Measurements from ENCODE around the gene VGF.

VGF gene

DNA sequence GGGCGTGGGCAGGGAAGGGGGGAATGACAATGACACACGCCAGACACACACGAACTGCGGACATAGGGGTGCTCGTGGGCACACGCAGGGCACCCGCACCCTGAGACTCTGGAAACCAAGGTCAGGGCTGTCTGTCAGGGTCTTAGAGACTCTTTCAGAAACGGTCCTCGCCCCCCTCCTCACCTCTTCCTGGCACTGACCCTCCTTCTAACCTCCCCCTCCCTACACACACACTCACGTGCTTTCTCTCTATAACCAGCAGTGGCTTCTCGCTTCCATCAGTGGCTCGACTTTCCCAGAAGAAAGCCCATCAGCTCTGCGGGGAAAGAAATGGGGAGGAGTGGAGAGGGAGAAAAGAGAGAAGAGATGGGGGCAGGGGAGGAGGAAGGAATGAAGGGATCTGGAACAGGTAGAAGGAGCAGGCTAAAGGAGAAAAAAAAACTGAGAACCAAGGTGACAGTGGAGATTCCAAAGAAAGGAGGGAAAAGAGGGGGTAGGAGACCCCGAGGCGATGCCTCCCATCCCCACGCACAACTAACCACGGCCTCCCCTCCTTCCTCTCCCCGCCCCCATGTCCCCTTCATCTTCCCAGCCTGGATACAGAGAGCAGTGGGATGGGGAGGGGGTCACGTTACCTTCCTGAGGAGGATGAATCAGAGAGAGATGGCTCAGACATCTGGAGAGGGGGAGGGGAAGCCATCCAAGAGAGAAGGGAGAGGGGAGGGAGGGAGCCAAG is 1.7 kb upstream of the VGF start:
- DNase-seq = no peak
- H2BK5ac ChIP-seq (ENCODE audit: low read depth, low read length, poor library complexity) = no peak overlapping the region
- no peak overlapping the region for H3K27ac ChIP-seq (ENCODE audit: low read depth, low read length)
- H4K12ac ChIP-seq (ENCODE audit: low read depth, low read length) = no peak overlapping the region
- H2BK12ac ChIP-seq (ENCODE audit: low read length) = no peak overlapping the region
- no peak overlapping the region for H4K91ac ChIP-seq (ENCODE audit: low read depth, low read length)
- peak overlapping the region; percentile 37 for H3K4me2 ChIP-seq (ENCODE audit: low read length)
- WGBS (ENCODE audit: extremely low coverage, insufficient coverage, insufficient read length) = no CpG with 5 or more reads among the region's 19 CpGs
- H3K4me3 ChIP-seq (ENCODE audit: low read depth, low read length) = no peak overlapping the region
- no peak overlapping the region for H3K9ac ChIP-seq (ENCODE audit: low read length)
- no peak overlapping the region for H2BK120ac ChIP-seq (ENCODE audit: insufficient read depth, low read length, poor library complexity)
- no peak overlapping the region for H4K8ac ChIP-seq (ENCODE audit: low read depth, low read length)
- no peaks in the 10 kb centered on the region for H3K9me3 ChIP-seq (ENCODE audit: insufficient read depth, low read depth, low read length)
- no peak overlapping the region for H2AK5ac ChIP-seq (ENCODE audit: low read length)
- H3K4me1 ChIP-seq (ENCODE audit: control insufficient read depth in 1 of 2, insufficient read depth in 2 of 2, low read length in 2 of 2) = peaks cover 46 to 59% of the 10 kb centered on the region in 2 experiments
- no peaks in the 10 kb centered on the region for H3K36me3 ChIP-seq (ENCODE audit: control insufficient read depth in 1 of 2, insufficient read depth in 2 of 2, low read length in 2 of 2)
- H3K23ac ChIP-seq (ENCODE audit: low read length) = no peak overlapping the region
- no peaks in the 10 kb centered on the region for H3K79me2 ChIP-seq (ENCODE audit: control insufficient read depth, insufficient read depth, low read length, poor library complexity)
- H3K4ac ChIP-seq (ENCODE audit: low read depth, low read length) = no peak overlapping the region
- no peak overlapping the region for H3K18ac ChIP-seq (ENCODE audit: low read length)
- H3K79me1 ChIP-seq (ENCODE audit: low read length) = peaks cover 8% of the 10 kb centered on the region
- H3K27me3 ChIP-seq (ENCODE audit: insufficient read depth, low read length) = peaks cover 31% of the 10 kb centered on the region
- no peak overlapping the region for H3K14ac ChIP-seq (ENCODE audit: low read length)
- H2AFZ ChIP-seq (ENCODE audit: insufficient read depth, low read length, poor library complexity) = no peak overlapping the region

- H3K23ac ChIP-seq (ENCODE audit: low read length) = no peak overlapping the region
- H2BK12ac ChIP-seq (ENCODE audit: low read length) = no peak overlapping the region
- peaks cover 26% of the 10 kb centered on the region for H3K27me3 ChIP-seq (ENCODE audit: insufficient read depth, low read length)
- no peak overlapping the region for H3K14ac ChIP-seq (ENCODE audit: low read length)
- H3K36me3 ChIP-seq (ENCODE audit: control insufficient read depth in 1 of 2, insufficient read depth in 2 of 2, low read length in 2 of 2) = no peaks in the 10 kb centered on the region
- no peak overlapping the region for H4K12ac ChIP-seq (ENCODE audit: low read depth, low read length)
- H2AK5ac ChIP-seq (ENCODE audit: low read length) = no peak overlapping the region
- no peak overlapping the region for H3K27ac ChIP-seq (ENCODE audit: low read depth, low read length)
- H3K9me3 ChIP-seq (ENCODE audit: insufficient read depth, low read depth, low read length) = no peaks in the 10 kb centered on the region
- H3K4me1 ChIP-seq (ENCODE audit: control insufficient read depth in 1 of 2, insufficient read depth in 2 of 2, low read length in 2 of 2) = peaks cover 45 to 62% of the 10 kb centered on the region in 2 experiments
- H3K79me1 ChIP-seq (ENCODE audit: low read length) = peaks cover 8% of the 10 kb centered on the region
- no peak overlapping the region for H4K91ac ChIP-seq (ENCODE audit: low read depth, low read length)
- no peak overlapping the region for H3K18ac ChIP-seq (ENCODE audit: low read length)
- H3K4me2 ChIP-seq (ENCODE audit: low read length) = peak overlapping the region; percentile 37
- no peaks in the 10 kb centered on the region for H3K79me2 ChIP-seq (ENCODE audit: control insufficient read depth, insufficient read depth, low read length, poor library complexity)
- no peak overlapping the region for H3K4ac ChIP-seq (ENCODE audit: low read depth, low read length)
- no peak overlapping the region for H2AFZ ChIP-seq (ENCODE audit: insufficient read depth, low read length, poor library complexity)
- no peak overlapping the region for H3K9ac ChIP-seq (ENCODE audit: low read length)
- H2BK120ac ChIP-seq (ENCODE audit: insufficient read depth, low read length, poor library complexity) = no peak overlapping the region
- H2BK5ac ChIP-seq (ENCODE audit: low read depth, low read length, poor library complexity) = no peak overlapping the region
- no peak overlapping the region for H4K8ac ChIP-seq (ENCODE audit: low read depth, low read length)
- no peak overlapping the region for H3K4me3 ChIP-seq (ENCODE audit: low read depth, low read length)
- no CpG with 5 or more reads among the region's 11 CpGs for WGBS (ENCODE audit: extremely low coverage, insufficient coverage, insufficient read length)
- DNase-seq = no peak
Measured at GRCh38 chr7:101166648-101166908, 1.2 kb upstream of the VGF start.

GRCh38 chr7:101165958-101166647 is 734 bp upstream of the VGF start:
- H2AK5ac ChIP-seq (ENCODE audit: low read length) = no peak overlapping the region
- H2AFZ ChIP-seq (ENCODE audit: insufficient read depth, low read length, poor library complexity) = no peak overlapping the region
- no peak overlapping the region for H4K91ac ChIP-seq (ENCODE audit: low read depth, low read length)

GRCh38 chr7:101164071-101164840 is 1.1 kb downstream of the VGF start:
- H3K23ac ChIP-seq (ENCODE audit: low read length) = no peak overlapping the region
- no peaks in the 10 kb centered on the region for H3K79me2 ChIP-seq (ENCODE audit: control insufficient read depth, insufficient read depth, low read length, poor library complexity)
- no peak overlapping the region for H3K4ac ChIP-seq (ENCODE audit: low read depth, low read length)
- no CpG with 5 or more reads among the region's 75 CpGs for WGBS (ENCODE audit: extremely low coverage, insufficient coverage, insufficient read length)
- H3K79me1 ChIP-seq (ENCODE audit: low read length) = peaks cover 14% of the 10 kb centered on the region
- no peak overlapping the region for H2BK12ac ChIP-seq (ENCODE audit: low read length)
- H2AK5ac ChIP-seq (ENCODE audit: low read length) = no peak overlapping the region
- peak overlapping the region; percentile 56 for H4K91ac ChIP-seq (ENCODE audit: low read depth, low read length)
- DNase-seq = peak; percentile 73 to 75
- peak overlapping the region; percentile 45 for H3K27ac ChIP-seq (ENCODE audit: low read depth, low read length)
- H3K4me3 ChIP-seq (ENCODE audit: low read depth, low read length) = peak overlapping the region; percentile 65
- H2BK5ac ChIP-seq (ENCODE audit: low read depth, low read length, poor library complexity) = no peak overlapping the region
- H3K27me3 ChIP-seq (ENCODE audit: insufficient read depth, low read length) = peaks cover 9% of the 10 kb centered on the region
- H2BK120ac ChIP-seq (ENCODE audit: insufficient read depth, low read length, poor library complexity) = no peak overlapping the region
- H3K4me2 ChIP-seq (ENCODE audit: low read length) = peak overlapping the region; percentile 70
- H3K18ac ChIP-seq (ENCODE audit: low read length) = no peak overlapping the region
- peaks cover 7% of the 10 kb centered on the region in 2 experiments for H3K36me3 ChIP-seq (ENCODE audit: control insufficient read depth in 1 of 2, insufficient read depth in 2 of 2, low read length in 2 of 2)
- H3K9ac ChIP-seq (ENCODE audit: low read length) = no peak overlapping the region
- H3K14ac ChIP-seq (ENCODE audit: low read length) = no peak overlapping the region
- H3K4me1 ChIP-seq (ENCODE audit: control insufficient read depth in 1 of 2, insufficient read depth in 2 of 2, low read length in 2 of 2) = peaks cover 55 to 75% of the 10 kb centered on the region in 2 experiments
- H4K8ac ChIP-seq (ENCODE audit: low read depth, low read length) = no peak overlapping the region
- no peaks in the 10 kb centered on the region for H3K9me3 ChIP-seq (ENCODE audit: insufficient read depth, low read depth, low read length)
- no peak overlapping the region for H4K12ac ChIP-seq (ENCODE audit: low read depth, low read length)
- H2AFZ ChIP-seq (ENCODE audit: insufficient read depth, low read length, poor library complexity) = peak overlapping the region; percentile 18

More at GRCh38 chr7:101165958-101166647, 734 bp upstream of the VGF start:
- H3K9ac ChIP-seq (ENCODE audit: low read length) = no peak overlapping the region
- H3K79me1 ChIP-seq (ENCODE audit: low read length) = peaks cover 8% of the 10 kb centered on the region
- H4K12ac ChIP-seq (ENCODE audit: low read depth, low read length) = no peak overlapping the region
- DNase-seq = no peak
- H3K79me2 ChIP-seq (ENCODE audit: control insufficient read depth, insufficient read depth, low read length, poor library complexity) = no peaks in the 10 kb centered on the region
- no peaks in the 10 kb centered on the region for H3K9me3 ChIP-seq (ENCODE audit: insufficient read depth, low read depth, low read length)
- no peak overlapping the region for H3K14ac ChIP-seq (ENCODE audit: low read length)
- WGBS (ENCODE audit: extremely low coverage, insufficient coverage, insufficient read length) = no CpG with 5 or more reads among the region's 38 CpGs
- no peak overlapping the region for H2BK120ac ChIP-seq (ENCODE audit: insufficient read depth, low read length, poor library complexity)
- H3K4me3 ChIP-seq (ENCODE audit: low read depth, low read length) = no peak overlapping the region
- peaks cover 22% of the 10 kb centered on the region for H3K27me3 ChIP-seq (ENCODE audit: insufficient read depth, low read length)
- H3K36me3 ChIP-seq (ENCODE audit: control insufficient read depth in 1 of 2, insufficient read depth in 2 of 2, low read length in 2 of 2) = no peaks in the 10 kb centered on the region
- no peak overlapping the region for H3K18ac ChIP-seq (ENCODE audit: low read length)
- peak overlapping the region; percentile 66 for H3K4me2 ChIP-seq (ENCODE audit: low read length)
- H3K4ac ChIP-seq (ENCODE audit: low read depth, low read length) = no peak overlapping the region
- no peak overlapping the region for H3K23ac ChIP-seq (ENCODE audit: low read length)
- peaks cover 48 to 67% of the 10 kb centered on the region in 2 experiments for H3K4me1 ChIP-seq (ENCODE audit: control insufficient read depth in 1 of 2, insufficient read depth in 2 of 2, low read length in 2 of 2)
- H4K8ac ChIP-seq (ENCODE audit: low read depth, low read length) = no peak overlapping the region
- H2BK12ac ChIP-seq (ENCODE audit: low read length) = no peak overlapping the region
- H2BK5ac ChIP-seq (ENCODE audit: low read depth, low read length, poor library complexity) = no peak overlapping the region
- H3K27ac ChIP-seq (ENCODE audit: low read depth, low read length) = no peak overlapping the region

All from trophoblast cell (in vitro differentiated cells and primary cell).